GM21447 (cell line): ENCODE measurements around the gene CAB39L.
"Not testable (repeated sequence)": the region's sequence is repeated elsewhere in the genome, so short reads cannot be mapped to it uniquely, and the experiment has no call there.

Experiments
- ATAC-seq: cut with Tn5 transposase; IDR thresholded peaks from one replicate; pipeline ENCODE4 v1.9.1; 2021; ENCODE audit not compliant: unreplicated experiment

The CAB39L gene

GRCh38 chr13:49348751-49349150, 95.1 kb downstream of the CAB39L start:
- ATAC-seq, result no peak

GRCh38 chr13:49347650-49348385, 96.0 kb downstream of the CAB39L start:
- no peak for ATAC-seq

- no peak for ATAC-seq
These were observed 97.4 kb downstream of the CAB39L start for GRCh38 chr13:49346460-49346859.

GRCh38 chr13:49343731-49344130, 100.1 kb downstream of the CAB39L start:
- ATAC-seq, result no peak

- ATAC-seq, result no peak
These were observed 100.6 kb downstream of the CAB39L start for GRCh38 chr13:49343255-49343654.

GRCh38 chr13:49342454-49342853, 101.4 kb downstream of the CAB39L start:
- ATAC-seq, result no peak

GRCh38 chr13:49341941-49342340, 101.9 kb downstream of the CAB39L start:
- ATAC-seq, result no peak

GRCh38 chr13:49341517-49341916, 102.3 kb downstream of the CAB39L start:
- ATAC-seq, result no peak

- no peak for ATAC-seq
These were observed 103.7 kb downstream of the CAB39L start for GRCh38 chr13:49340161-49340560.

GRCh38 chr13:49336655-49337054, 107.2 kb downstream of the CAB39L start:
- ATAC-seq, result no peak

GRCh38 chr13:49330546-49330864, 113.4 kb downstream of the CAB39L start:
- ATAC-seq, result no peak

- no peak for ATAC-seq
These were observed 113.9 kb downstream of the CAB39L start for GRCh38 chr13:49329831-49330545.

GRCh38 chr13:49327145-49327544, 116.7 kb downstream of the CAB39L start:
- not testable (repeated sequence) for ATAC-seq

- ATAC-seq, result no peak
These were observed 117.5 kb downstream of the CAB39L start for GRCh38 chr13:49326222-49326917.

GRCh38 chr13:49323344-49323743, 120.5 kb downstream of the CAB39L start:
- no peak for ATAC-seq

GRCh38 chr13:49322702-49323101, 121.2 kb downstream of the CAB39L start:
- no peak for ATAC-seq

- no peak for ATAC-seq
These were observed 122.9 kb downstream of the CAB39L start for GRCh38 chr13:49320975-49321374.

- no peak for ATAC-seq
These were observed 123.9 kb downstream of the CAB39L start for GRCh38 chr13:49319951-49320350.

- ATAC-seq, result no peak
These were observed 124.3 kb downstream of the CAB39L start for GRCh38 chr13:49319551-49319950.

- ATAC-seq, result no peak
These were observed 127.9 kb downstream of the CAB39L start for GRCh38 chr13:49315756-49316482.

- ATAC-seq, result no peak
These were observed 128.8 kb downstream of the CAB39L start for GRCh38 chr13:49315036-49315565.
